ENCODE measurements around the gene TIMP4.

Gene TIMP4

DNA sequence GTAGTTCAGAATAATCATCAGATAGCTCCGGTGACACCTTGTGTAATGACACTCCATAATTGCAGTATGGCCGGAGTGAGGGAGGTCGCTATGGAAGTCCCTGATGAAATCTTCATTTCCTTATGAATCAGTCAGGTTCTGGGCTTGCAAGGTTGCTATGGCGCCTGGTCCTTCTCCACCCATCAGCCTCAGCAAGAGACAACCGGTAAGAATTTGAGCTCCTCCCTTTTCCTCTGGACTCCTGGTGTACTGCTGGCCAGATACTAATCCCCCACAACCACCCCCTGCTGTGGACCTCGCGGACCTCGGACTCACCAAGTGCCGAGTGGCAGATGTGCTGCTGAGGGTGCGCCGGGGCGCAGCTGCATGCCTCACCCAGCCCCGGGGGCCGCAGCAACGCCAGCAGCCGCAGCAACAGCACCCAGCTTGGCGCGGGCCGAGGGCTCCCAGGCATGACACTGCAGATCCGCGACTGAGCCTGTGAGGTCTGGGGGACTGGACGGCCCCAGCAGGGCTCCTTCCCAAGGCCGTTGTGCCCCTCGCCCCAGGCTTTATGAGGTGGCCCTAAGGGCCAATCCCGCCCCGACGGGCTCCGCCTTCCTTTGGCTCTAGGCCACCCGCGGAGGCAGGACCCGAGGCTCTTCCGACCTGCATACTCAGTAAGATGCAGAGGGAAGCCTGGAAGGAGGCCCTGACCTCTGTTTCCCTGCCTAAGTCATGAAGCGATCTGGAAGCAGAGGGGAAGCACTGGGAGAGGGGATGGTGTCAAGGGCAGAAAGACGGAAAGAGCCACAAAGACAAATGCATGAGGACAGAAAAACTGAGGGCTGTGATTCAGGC is at the start of gene TIMP4:
TIMP4 (minus strand) TSS at position 526 of the 840 bp plus-strand sequence; CDS start at position 454, 72 bp downstream.
- peak; percentile 79 for DNase-seq (ENCODE audit: low read depth)
- peak within 1 kb of the TSS; percentile 37 for H3K4me3 ChIP-seq (ENCODE audit: low read depth, low read length)

DNA sequence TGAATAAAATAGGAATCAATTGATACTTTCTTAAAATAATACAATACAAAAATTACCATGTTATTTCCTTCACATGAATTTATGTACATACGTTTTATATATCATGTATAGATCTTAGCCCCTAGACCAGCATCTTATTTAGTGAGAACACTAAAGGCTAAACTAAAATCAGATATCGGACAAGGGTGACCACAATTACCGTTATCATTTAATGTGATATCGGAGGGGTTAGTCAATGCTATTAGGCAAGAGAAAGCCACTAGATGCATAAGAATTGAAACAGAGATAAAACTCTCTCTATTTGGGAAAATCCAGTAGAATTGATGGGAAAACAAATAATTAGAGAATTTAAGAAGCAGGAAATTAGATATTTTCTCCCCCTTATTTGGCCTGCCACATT is 46.5 kb upstream of the TIMP4 start:
- DNase-seq (ENCODE audit: low read depth): no peak
- H3K4me3 ChIP-seq (ENCODE audit: low read depth, low read length): no peak overlapping the region

DNA sequence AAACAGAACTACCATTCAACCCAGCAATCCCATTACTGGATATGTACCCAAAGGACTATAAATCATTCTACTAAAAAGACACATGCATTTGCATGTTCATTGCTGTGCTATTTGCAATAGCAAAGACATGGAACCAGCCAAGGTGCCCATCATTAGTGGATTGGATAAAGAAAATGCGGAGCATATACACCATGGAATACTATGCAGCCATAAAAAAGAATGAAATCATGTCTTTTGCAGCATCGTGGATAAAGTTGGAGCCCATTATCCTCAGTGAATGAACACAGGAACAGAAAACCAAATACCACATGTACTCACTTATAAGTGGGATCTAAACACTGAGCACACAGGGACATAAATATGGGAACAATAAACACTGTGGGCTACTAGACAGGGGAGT is 43.1 kb upstream of the TIMP4 start:
- no peak overlapping the region for H3K4me3 ChIP-seq (ENCODE audit: low read depth, low read length)
- DNase-seq (ENCODE audit: low read depth): no peak

DNA sequence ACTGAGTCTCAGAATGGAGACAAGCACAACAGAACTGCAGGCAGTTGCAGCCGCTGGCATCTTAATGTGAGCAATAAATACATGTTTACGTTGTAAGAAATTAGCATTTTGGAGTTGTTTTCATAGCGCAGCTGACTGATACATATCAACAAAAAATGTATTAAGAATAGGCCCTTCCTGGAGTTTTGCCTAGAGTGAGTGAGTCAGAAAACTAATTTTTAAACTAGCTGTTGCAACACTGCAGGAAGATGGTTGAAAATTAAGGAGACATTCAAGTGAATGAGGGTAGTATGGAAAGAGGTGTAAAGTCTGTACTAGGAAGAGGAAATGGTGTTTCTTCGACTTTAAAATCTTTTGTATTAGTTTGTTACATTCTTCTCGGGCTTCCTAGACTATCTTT is 39.6 kb upstream of the TIMP4 start:
- H3K4me3 ChIP-seq (ENCODE audit: low read depth, low read length): no peak overlapping the region
- DNase-seq (ENCODE audit: low read depth): no peak

DNA sequence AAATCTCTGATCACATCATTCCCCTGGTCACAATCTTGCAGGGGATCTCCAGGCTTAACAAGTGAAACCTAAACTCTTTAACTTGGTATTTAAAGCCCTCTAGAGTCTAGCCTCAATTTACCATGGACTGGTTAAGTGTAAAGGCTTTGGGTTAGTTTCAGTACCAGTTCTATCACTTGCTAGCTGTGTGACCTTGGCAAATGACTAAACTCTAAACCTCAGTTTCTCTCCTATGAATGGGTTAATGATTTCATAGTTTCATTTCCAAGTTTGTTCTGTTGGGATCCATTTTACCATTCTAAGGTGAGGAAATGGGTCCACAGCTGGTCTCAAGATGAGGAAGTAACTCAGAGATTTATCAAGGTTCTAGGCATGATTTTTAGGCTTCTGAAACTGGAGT is 38.8 kb upstream of the TIMP4 start:
- H3K4me3 ChIP-seq (ENCODE audit: low read depth, low read length): no peak overlapping the region
- DNase-seq (ENCODE audit: low read depth): no peak

DNA sequence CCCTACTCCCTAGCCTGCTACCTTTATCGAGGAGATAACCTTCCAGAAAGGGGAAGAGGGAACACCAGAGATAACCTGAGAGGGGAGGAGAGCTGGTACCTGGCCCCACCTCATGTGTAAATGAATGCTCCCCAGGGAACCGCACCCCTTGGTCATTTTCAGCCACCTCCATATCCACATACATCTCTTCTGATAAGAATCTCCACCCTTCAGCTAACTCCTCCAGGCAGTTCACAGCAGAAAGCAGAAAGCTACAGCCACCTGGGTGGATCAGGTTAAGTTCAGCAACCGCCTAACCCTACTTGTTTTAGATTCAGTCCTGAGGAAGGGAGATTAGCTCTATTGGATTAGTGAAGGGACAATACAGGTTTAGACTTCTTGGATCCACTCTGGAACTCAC is 38.0 kb upstream of the TIMP4 start:
- no peak for DNase-seq (ENCODE audit: low read depth)
- no peak overlapping the region for H3K4me3 ChIP-seq (ENCODE audit: low read depth, low read length)

DNA sequence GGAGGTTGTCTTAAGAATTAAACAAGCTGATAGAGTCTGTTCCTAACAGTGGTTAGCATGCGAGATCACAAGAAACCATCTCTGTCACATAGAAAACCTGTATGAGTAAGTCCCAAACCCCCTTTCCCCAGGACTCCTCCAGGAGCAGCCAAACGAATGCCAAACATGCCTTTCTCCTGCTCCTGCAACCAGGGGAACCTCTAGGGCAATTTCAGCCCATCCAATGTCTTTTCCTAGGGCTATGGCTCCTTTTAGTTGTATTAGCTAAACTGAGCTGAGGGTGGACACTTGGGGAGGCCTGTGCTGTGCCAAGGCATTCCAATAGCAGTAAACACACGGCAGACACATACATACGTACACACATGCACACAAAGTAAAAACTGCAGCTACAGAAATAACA is 36.5 kb upstream of the TIMP4 start:
- H3K4me3 ChIP-seq (ENCODE audit: low read depth, low read length): no peak overlapping the region
- no peak for DNase-seq (ENCODE audit: low read depth)

DNA sequence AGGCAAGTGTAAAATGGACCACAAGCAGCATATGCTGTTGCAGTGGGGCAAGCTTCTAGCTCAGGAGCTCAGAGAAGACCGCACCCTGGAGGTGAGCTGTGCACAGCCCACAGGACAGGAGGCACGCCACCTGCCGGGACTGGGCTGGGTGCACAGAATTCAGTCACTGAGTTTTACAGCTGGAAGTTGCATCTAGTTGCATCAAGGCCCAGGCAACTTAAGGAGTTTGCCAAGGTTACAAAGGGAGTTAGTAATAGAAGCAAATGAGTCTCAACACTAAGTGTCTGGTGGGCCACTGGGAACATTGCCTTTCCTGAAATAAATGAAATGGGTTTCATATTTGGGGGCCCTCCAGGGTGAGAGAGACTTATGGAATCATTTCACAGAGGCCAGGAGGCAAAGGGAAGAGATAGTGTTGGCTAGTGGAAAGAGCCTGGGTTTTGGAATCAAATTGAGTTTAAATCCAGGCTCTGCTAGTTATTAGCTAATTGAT is 36.0 kb upstream of the TIMP4 start:
- no peak overlapping the region for H3K4me3 ChIP-seq (ENCODE audit: low read depth, low read length)
- no peak for DNase-seq (ENCODE audit: low read depth)

DNA sequence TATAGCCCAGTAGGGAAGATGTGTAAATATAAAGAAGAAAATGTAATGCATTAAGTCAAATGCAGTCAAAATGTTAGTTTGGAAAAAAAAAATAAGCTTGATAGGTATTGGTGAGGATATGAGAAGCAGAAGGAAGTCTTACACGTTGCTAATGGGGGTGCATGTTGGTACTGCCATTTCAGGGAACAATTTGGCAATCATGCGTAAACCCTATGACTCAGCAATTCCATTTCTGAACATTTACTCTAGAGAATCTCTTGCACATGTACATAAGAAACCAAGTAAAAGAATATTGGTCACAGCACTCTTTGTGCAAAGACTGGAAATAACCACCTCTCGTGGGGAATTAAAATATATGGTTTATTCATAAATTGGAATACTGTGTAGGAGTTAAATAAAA is 35.5 kb upstream of the TIMP4 start:
- peak; percentile 97 for DNase-seq (ENCODE audit: low read depth)
- H3K4me3 ChIP-seq (ENCODE audit: low read depth, low read length): no peak overlapping the region

DNA sequence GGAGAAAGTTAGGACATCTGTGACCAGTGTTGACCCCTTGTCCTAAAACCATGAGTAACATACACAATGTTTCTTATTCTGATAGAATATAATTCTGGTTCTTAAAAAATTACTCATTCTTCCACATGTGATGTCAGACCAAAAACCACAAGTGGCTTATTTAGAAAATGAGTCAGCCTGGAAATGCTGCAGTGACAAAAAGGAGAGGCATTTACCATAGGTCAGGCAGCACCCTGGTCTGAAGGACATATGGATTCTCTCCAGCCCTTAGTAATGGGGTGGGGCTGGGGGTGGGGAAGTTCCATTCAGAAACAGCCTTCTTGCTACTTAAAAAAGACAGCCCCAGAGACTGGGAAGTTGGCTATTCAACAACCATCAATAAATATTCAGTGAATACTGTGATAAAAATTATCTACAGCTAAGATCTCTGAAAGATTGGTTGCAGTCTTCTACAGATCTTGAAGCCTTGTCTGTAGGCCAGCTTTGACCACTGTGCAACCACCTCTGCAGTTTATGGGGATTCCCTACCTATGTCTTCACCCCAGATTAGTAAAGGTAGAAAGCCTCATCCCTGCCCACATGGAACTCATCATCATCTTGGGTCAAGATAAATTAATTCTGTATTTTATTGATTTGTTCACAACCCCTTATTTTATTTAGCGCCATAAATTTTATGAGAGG is 34.9 kb upstream of the TIMP4 start:
- peak; percentile 99 for DNase-seq (ENCODE audit: low read depth)
- no peak overlapping the region for H3K4me3 ChIP-seq (ENCODE audit: low read depth, low read length)

DNA sequence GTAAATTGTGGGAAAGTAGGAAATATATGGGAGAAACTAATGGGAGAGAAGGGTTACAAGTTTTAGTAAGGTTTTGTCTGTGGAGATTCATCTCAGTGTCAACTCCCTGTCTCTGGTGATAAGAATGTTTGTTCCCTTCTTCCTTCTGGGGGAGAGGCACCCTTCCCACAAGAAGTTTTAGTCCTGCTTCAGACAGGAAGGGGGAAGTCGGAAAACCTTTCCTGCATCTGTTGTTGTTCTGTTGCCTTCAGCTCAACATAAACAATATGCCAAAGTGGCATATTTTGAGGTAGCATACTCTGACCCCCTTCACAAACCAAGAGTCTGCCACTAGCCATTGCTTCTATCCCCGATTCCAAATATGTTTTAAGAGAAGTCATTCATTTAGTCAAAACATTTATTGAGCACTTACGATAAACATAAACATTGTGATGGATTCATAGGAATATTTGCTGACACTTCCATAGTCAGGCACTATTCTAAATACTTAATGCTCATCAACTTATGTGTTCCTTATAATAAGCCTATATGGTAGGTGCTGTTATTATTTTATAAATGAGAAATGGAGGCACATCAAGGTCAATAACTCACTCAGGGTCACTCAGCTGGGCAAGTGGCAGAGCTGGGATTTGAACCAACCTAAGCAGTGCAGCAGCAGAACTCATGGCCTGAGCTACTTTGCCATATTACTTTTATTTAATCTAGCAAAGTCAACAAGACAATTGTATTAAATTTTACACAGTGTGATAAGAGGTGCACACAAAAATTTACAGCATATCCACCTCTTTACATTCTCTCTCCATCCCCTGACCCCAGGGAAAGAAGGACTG is 34.2 kb upstream of the TIMP4 start:
- DNase-seq (ENCODE audit: low read depth): no peak
- no peak overlapping the region for H3K4me3 ChIP-seq (ENCODE audit: low read depth, low read length)

DNA sequence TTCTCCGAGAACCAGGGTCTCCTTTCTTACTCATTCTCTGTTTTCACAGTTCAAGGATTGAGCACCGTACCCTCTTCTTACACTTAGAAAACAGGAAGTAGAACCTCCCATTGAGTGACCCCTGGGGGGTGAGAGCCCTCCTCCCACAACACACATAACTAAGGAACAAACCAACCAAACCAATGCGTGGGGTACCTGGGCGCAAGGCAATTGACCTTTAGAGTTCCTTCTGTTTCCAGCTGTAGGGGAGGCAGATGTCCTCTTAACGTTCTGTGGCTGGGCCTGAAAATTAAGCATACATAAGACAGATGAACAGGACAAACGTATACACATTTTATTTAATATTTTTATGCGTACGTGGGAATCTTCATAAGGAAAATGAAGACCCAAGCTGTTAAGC is 33.5 kb upstream of the TIMP4 start:
- DNase-seq (ENCODE audit: low read depth): no peak
- no peak overlapping the region for H3K4me3 ChIP-seq (ENCODE audit: low read depth, low read length)

DNA sequence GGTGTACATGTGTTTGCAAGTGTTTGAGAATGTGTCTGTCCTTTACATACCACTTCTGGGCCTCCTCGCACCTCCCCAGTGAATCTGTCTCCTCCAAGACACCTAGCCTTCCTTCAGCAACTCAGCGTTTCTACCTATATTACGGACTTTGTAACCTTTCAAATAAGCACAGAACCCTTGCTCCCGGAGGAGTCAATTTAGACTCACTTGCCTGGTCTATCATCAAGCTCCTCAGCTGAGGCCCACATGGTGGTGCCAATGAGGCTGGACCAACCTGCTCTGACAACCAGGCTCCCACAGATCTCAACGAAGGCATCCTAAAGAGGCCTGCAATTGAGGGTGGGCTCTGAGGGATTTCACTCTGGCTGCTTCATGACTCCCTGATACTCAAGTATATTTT is 32.8 kb upstream of the TIMP4 start:
- no peak for DNase-seq (ENCODE audit: low read depth)
- no peak overlapping the region for H3K4me3 ChIP-seq (ENCODE audit: low read depth, low read length)

DNA sequence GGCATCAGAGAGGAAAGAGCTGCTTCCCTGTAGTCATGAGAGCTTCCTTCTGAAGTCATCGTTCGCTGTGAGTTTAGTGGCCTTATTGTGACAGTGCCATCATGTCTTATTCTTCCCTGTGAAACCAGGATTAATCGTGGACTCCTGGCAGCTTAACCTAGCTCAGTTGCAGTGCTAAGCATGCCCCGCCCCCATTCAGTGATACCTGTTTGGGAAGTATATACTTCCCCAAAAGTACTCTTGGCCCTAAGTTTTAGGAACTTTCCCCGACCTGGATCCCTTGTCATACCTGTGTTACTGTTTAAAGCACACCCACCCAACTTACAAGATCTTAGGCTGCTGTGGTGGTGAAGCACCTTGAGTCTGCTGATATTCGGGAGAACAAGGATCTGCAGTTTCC is 32.1 kb upstream of the TIMP4 start:
- H3K4me3 ChIP-seq (ENCODE audit: low read depth, low read length): no peak overlapping the region
- DNase-seq (ENCODE audit: low read depth): no peak

DNA sequence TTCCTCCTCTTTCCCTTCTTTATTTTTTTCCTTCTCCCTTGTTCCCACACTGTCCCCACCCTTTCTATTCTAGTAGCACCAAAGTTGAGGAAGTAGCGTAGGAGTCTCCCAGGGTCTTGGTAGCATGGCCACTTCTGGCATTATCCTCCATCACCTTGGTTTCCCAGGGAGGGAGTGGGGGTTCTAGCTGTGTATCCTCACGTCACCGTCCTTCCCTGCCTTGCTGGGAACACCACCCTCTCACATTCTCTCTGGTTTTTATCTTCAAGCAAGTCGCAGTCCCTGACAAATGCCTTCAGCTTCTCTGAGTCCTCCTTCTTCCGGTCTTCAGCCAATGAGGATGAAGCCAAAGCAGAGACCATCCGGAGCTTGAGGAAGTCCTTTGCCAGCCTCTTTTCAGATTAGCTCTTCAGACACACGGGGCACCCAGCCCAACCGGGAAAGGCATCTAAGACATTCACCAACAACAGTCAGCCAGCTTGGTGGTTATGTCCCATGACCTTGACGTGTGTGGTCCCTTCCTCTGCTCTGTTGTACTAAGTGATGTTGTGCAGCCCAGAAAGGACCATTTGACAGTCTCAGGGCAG is 31.6 kb upstream of the TIMP4 start:
- H3K4me3 ChIP-seq (ENCODE audit: low read depth, low read length): no peak overlapping the region
- no peak for DNase-seq (ENCODE audit: low read depth)

DNA sequence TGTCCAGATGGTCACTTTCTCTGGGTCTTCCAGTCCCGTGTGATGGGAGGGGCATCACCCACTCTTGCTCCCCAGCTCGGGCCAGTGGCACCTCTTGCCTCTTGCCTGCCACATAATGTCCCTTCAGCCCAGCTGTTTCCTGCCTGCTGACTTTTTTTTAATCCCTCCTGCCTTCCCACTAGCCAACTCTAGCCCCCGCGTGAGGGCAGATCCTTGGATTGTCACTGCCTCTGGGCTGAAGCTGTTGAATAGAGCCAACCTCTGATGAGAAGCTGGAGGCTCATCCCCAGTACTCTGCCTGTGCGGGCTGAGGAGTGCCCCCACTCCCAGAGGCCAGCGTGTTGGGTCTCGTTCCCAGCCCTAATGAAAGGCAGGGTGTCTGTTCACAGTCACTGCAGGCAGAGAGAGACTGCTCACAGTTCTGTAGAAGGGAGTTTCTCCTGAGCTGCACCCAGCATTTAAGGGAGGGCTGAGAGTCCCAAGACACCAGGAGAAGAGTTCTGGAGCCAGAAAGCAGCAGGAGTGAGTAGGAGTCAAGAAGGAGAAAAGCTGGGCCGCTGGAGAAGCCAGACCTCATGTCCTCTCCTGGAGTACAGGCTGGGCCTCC is 30.1 kb upstream of the TIMP4 start:
- DNase-seq (ENCODE audit: low read depth): no peak
- no peak overlapping the region for H3K4me3 ChIP-seq (ENCODE audit: low read depth, low read length)

DNA sequence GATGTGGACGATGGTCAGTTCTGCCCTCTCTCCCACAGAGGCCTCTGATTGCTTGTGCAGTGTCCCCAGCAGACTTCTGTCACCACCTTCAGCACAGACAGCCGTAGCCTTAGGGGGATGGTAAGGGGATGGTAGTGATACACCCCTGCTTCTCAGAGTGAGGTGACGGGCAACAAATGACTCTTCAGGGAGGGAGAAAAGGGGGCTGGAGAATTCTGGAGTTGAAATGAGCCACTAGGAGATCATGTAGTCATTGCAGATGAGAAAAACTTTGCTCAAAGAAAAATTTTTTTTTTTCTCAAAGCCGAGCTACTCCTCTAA is 29.6 kb upstream of the TIMP4 start:
- no peak for DNase-seq (ENCODE audit: low read depth)
- H3K4me3 ChIP-seq (ENCODE audit: low read depth, low read length): no peak overlapping the region

DNA sequence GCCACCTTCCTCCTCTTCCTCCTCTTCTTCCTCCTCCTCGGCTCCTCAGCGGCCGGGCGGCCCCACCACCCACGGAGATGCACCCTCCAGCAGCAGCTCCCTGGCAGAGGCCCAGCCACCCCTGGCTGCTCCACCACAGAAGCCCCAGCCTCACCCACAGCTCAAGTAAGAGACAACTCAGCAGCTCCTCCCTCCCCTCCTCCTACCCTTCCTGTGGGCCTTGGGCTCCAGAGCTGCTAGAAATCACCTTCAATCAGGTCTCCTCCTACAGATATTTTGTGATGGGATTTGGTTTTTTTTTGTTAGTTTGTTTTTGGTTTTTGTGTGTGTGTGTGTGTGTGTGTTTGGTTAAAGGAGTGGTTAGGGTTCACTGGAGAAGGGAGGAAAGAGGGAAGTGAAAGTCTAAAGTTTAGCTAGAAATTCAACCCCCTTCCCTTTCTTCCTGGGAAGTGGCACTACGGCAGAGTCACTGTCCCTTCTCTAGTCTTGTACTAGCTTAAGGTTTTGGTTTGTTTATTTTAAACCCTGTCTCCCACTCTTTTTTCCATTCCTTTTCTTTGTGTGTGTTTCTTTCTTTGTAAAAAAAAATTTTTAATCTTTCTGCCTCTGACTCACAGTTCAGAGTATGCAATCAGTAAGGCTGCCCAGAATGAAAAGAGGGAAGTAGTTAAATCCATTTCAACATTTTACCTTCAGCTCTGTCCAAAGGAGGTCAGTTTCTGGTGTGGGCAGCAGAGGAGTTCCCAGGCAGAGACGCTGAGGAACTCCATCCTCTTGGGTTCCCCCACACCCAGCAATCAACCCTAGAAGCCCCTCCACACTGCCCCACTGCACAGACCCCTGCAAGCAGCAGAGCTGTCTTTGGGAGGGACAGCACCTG is 29.0 kb upstream of the TIMP4 start:
- no peak for DNase-seq (ENCODE audit: low read depth)
- no peak overlapping the region for H3K4me3 ChIP-seq (ENCODE audit: low read depth, low read length)
